GM19043 (cell line): ENCODE measurements around the gene TCF25.

Experiments used
- ATAC-seq: cut with Tn5 transposase; IDR thresholded peaks from one replicate; pipeline ENCODE4 v1.9.1; 2021; ENCODE audit warnings: low read depth; ENCODE audit not compliant: unreplicated experiment

TCF25 gene

DNA sequence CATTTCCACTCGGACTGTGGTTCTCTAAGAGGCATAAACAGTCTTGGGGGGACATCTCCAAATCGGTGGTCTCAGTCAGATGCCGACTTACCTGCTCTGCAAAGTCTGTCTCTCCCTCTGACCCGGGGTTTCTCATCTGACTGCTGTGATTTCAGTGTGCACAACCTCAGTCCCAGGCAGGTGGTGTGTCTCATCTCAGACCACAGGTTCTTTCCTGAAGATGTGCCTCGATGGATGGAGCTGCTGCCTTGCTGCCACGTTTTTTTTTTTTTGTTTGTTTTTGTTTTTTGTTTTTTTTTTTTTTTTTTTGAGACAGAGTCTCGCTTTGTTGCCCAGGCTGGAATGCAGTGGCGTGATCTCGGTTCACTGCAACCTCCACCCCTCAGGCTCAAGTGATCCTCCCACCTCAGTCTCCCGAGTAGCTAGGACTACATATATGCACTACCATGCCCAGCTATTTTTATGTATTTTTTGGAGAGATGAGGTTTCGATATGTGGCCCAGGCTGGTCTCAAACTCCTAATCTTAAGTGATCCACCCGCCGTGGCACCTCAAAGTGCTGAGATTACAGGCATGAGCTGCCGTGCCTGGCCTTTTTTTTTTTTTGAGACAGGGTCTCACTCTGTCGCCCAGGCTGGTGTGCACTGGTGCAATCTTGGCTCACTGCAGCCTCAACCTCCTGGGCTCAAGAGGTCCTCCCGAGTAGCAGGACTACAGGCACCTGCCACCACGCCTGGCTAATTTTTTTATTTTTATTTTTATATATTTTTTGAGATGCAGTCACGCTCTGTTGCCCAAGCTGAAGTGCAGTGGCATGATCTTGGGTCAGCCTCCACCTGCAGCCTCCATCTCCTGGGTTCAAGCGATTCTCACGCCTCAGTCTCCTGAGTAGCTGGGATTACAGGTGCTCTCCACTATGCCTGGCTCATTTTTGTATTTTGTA is 29.7 kb upstream of the TCF25 start:
- ATAC-seq, result no peak

DNA sequence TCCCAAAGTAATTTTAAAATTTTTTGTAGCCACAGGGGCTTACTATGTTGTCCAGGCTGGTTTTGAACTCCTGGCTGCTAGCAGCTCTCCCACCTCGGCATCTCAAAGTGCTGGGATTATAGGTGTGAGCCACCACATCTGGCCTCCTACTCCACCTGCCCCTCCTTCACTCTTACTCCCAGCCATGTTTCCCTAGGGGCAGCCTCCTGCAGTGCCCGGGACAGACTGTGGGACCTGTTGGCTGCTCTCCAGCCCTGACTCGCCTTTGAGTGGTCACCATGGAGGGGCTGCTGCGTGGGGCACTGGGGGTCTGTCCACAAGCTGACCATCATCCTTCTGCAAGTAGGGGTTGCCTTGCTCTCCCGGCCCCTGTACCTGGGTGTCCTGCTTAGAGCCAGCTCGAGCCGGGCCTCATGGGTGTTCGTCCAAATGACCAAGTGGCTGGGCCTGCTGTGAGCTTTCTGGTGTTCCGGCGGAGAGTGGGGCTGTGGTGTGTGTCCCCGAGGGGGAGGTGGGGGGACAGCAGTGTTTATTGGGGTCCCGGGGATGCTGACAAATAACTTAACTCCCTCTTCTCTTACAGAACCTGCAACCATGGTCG is 28.6 kb upstream of the TCF25 start:
- ATAC-seq, result no peak

GRCh38 chr16:89845417-89845816 is 28.0 kb upstream of the TCF25 start:
- ATAC-seq, result no peak

DNA sequence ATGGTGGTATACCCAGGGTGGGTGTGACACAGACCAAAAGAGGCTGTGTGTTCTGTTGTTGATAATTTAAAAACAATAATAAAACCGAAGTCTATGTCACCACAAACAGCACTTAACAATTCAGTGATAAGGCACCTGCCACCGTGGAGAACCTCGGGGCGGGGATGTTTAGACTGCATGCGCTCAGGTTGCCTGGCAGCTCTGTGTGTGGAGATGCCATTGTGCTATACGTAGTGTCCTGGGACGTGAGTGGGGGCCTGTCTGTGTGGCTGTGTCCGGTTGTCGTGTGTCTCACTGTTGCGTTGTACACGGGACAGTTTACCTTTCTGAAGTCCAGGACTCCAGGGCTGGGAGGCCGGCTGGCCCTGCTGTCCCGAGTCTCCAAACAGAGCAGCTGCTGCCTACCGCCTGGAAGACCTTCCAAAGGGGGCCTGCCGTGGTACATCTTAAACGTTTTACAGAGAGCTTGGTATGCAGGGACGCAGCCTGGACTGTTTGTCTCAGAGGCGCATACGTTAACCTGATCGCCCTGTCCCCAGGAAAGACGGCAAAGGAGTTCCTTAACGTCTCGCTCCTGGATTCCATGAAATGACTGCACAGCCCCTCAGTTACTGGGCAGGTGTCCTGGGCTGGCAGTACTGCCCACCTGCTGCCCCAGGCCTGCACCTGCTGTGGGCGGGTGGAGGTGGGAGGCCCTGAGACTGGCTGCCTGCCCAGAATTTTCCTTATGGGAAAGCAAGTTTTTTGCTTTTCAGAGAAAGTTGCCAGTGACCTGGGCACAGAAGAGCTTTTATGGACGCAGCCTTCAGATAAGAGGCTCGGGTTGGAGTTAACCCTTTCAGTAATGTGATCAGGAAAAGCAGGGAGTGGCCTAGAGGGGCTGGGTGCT is 26.1 kb upstream of the TCF25 start:
- ATAC-seq, result no peak

DNA sequence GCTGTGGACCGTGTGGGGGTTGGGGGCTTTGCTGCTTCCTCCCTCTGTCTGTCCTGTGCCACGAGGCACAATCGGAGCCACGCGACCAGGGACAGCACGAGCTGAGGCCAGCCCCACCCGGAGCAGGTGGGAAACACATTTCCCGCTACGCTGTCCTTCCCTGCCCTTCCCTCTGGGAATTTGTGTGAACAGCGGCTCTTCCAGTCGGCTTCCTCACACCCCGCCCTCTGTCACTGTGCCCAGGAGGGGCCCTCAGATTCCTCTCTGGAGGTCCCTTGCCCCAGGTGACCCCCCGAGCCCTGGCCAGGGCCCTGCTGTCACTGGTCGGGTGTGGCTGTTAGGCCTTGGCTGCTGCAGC is 25.5 kb upstream of the TCF25 start:
- no peak for ATAC-seq

DNA sequence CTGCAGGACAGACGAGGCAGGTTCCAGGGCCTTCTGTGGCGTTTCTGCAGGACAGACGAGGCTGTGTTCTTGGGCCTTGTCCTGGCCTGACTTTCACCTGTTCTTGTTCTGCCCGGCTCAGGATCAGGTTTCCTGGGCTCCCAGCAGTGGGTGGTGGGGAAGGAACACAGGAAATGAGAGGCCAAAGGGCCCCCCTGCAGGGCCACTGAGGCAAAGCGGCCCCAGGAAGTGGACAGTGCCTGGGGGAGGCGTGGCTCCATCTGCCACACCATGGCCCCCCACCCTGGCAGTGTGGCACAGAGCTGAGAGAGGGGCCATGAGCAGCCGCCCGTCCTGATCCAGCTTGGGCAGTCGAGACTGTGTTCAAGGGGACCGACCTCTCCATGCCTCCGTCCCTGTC is 24.4 kb upstream of the TCF25 start:
- no peak for ATAC-seq

GRCh38 chr16:89853306-89853993 is 19.9 kb upstream of the TCF25 start:
- ATAC-seq, result no peak

- ATAC-seq, result no peak
These were observed 18.0 kb upstream of the TCF25 start for GRCh38 chr16:89855301-89855945.

DNA sequence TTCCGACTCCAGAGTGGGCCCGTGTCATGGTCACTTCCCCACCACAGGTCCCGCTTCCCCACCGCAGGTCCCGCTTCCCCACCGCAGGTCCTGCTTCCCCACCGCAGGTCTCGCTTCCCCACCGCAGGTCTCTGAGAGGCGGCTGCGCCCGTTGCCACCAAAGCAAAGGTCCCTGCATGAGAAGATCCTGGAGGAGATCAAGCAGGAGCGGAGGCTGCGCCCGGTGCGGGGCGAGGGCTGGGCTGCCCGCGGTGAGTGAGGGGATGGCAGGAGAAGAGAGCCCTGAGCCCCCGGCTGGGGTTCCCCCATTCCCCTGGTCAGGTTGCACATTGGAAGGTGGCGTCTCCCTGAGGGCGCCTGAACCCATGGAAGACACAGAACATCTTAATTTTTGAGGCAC is 17.4 kb upstream of the TCF25 start:
- ATAC-seq, result no peak

- ATAC-seq, result no peak
These were observed 14.3 kb upstream of the TCF25 start for GRCh38 chr16:89858973-89859614.

GRCh38 chr16:89859615-89860007 is 13.8 kb upstream of the TCF25 start:
- ATAC-seq, result no peak

DNA sequence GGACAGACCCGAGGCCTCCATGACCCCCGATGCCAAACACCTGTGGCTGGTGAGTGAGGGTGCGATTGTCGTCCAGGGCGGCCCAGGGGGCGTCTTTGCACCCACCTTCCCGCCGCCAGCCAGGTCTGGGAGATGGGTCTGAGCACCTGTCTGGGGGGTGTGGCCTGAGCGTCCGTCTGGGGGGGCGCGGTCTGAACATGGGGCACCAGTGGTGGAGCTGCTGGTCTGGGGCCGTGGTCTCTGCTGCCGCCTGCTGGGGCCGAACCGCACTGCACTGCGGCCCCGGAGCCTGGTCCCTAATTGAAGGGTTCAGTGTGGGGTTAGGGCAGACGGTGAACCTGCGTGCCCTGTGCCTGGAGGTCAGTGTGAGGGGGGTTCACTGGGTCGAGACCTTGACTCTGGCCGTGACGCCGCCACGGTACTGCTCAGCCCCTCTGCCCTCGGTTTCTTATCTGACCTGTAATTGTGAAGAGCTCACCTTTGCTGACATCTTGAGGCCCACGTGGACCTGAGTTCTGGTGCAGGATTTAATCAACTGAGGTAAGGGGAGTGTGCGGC is 12.6 kb upstream of the TCF25 start:
- ATAC-seq, result no peak

- no peak for ATAC-seq
These were observed 11.7 kb upstream of the TCF25 start for GRCh38 chr16:89861648-89862047.

DNA sequence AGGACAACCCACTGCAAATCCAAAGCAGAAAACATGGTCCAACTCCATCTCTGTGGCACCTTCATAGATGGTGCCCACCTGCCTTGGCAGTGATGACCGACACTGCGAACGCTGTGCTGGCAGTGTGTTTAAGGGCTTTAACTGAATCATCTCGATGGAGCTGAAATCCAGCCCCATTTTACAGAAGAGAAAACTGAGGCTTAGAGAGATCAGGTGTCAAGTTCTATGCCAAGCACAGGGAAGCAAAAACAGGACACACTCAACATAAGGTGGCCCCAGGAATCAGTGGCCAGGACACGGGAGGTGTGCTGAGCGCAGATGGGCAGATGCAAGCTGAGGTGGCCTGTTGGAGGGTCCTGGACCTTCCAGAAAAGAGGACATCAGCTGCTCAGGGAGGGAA is 10.7 kb upstream of the TCF25 start:
- ATAC-seq, result no peak

GRCh38 chr16:89863741-89864526 is 9.5 kb upstream of the TCF25 start:
- peak; percentile 65 for ATAC-seq

DNA sequence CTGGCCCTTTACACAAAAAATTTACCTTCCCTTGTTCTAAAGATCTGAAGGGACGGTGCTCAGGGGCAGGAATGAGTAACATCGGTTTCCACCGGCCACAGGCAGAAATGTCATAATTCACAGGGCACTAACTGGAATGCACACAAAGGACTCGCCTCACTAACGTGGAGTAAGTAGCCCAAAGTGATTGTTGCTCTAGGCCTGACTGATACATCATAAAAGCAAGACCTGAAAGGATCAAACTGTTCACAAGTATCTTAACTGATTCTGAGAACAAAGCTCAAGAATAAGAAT is 8.9 kb upstream of the TCF25 start:
- ATAC-seq, result no peak

DNA sequence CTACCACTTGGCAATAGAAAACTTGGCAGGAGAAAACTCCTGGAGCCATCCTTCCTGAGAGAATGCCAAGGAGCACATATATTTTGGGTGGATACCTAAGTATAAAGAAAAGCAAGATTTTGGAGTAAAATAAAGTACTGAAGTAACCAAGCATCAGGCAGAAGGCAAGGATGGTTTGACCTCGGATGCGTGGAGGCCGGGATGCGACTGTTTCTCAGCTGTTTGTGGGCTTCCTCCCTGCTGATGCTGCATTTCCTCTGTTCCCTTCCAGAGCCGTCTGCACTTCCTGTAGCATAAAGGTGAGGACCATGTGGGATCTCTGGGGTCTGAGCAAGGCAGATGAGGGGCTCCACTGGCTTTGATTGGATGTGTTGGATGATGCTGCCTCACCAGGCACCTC is 5.5 kb upstream of the TCF25 start:
- ATAC-seq, result no peak

GRCh38 chr16:89869911-89870310 is 3.5 kb upstream of the TCF25 start:
- ATAC-seq, result no peak

GRCh38 chr16:89870440-89870839 is 3.0 kb upstream of the TCF25 start:
- no peak for ATAC-seq
